ENCODE data around the gene VRTN. TPM values are rescaled to one million over a fixed set of nuclear protein-coding genes. Genes with fewer than 3 reads are reported as not detected.
A peak's percentile ranks its signal among the peaks of the same experiment; 100 is the strongest.
"Not testable (repeated sequence)": the region's sequence is repeated elsewhere in the genome, so short reads cannot be mapped to it uniquely, and the experiment has no call there.

The VRTN gene
- total RNA-seq, result not detected

DNA sequence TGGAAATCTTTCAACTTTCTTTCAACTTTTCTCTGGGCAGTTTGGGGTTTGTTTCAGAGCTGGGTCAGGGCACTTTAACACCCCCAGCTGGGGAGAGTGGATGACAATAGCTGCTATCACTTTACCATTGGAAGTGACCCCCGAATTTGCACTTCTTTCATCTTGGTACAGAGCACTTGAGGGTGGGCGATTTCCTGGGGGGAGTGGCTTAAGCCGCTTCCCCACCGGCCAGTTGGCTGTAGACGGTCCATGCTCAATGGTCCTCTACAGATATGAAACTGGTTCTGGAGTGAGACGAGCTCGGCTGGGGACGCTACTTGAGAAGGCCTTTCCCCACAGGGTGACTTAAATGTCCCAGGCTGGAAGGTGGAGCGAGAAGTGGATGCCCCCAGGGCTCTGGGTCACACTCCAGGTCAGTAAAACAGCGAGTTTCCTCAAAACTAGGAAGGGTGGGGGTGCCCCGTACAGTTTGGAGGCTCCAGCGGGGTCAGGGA is at the start of gene VRTN:
TSS of gene VRTN (plus strand) at position 231 of the 494 bp plus-strand sequence. CDS start 8,313 bp downstream, outside the sequence.
- no peak for DNase-seq

DNA sequence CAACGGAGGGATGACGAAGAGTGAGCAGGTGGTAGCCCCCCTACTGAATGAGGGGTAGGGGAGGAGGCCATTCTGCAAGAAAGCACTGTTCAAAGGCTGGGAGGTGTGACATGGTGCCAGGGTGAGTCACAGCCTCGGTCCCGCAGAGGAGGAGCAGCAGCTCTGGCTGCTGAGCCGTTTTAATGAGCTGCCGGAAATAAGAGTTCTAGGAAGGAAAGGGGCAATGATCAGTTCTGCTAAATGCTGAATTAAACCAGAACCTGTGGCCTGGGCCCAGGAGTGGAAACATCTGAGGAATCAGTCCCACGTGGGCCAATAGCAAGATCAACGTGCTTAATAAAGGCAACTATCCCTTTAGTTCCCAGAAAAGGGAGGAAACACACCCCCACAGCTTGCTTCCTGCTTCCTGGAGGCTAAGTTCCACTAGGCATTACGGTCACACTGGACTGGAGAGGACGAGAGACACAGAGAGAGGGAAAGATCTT is 49.2 kb upstream of the VRTN start:
- DNase-seq, result no peak

- DNase-seq, result no peak
Measured at GRCh38 chr14:74301594-74302151, 46.6 kb upstream of the VRTN start.

- no peak for DNase-seq
Measured at GRCh38 chr14:74302152-74302628, 46.1 kb upstream of the VRTN start.

DNA sequence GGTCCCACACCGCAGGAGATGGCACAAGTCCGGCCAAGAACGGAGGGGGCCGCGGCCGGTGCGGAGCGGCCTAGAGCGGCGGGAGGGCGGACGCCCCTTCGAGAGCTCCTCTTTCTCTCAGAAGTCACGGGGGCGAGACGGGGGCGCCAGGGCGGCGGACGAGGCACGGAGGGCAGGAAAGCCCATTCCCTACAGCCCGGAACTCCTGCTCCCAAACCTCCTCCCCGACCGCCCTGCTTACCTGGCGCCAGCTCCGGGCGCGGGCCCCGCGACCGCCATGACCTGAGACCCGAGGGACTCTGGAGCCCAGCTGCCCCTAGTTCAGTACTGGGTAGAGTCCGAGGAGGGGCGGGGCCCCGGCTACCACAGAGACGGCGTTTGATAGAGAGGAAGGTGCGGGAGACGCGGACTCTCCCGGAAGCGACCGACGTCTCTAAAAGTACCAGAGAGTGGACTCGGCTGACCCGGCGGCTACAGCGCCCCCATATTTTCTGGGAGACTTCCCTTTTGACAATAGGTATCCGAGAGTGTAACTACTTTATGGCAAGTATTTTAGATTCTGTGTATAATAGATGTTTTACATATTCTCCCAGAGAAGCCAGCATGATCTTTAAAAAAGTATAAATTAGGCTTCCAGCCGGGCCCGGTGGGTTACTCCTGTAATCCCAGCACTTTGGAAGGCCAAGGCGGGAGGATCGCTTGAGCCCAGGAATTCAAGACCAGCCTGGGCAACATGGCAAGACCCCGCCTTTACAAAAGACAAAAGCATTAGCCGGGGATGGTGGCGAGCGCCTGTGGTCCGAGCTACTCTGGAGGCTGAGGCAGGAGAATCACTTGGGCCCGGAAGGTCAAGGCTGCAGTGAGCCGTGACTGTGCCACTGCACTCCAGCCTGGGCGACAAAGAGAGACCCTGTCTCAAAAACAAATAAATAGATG is 45.4 kb upstream of the VRTN start, which contains the start of gene ABCD4:
TSS of gene ABCD4 (minus strand) at position 301 of the 936 bp plus-strand sequence. CDS start at position 279, 22 bp downstream.
- DNase-seq, result peak; percentile 91

DNA sequence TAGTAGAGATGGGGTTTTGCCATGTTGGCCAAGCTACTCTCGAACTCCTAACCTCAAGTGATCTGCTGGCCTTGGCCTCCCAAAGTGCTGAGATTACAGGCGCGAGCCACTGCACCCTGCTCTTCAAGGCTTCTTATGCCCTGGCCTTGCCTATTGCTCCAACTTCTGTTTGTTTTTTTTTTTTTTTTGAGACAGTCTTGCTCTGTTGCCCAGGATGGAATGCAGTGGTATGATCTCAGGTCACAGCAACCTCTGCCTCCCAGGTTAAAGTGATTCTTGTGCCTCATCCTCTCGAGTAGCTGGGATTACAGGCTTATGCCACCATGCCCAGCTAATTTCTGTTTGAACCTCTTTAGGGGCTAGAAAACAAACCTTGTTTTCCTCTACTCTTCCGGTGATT is 39.6 kb upstream of the VRTN start:
- DNase-seq, result no peak

- no peak for DNase-seq
Measured at GRCh38 chr14:74309125-74310022, 38.9 kb upstream of the VRTN start.

DNA sequence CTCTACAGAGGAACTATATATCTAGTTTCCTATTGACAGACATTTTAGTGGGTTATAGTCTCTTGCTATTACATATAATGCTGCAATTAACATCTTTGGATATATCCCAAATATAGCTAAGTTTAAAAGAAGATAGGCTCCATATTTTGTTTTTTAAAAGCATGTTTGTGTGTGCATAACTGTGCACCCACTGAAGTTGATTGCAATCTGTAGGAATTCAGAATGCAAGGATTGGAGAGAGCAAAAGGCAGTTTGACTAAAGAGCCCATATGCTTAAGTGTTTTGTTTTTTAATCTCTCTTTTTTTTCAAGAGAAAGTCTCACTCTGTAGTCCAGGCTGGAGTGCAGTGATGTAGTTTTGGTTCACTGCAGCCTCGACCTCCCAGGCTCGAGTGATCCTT is 36.1 kb upstream of the VRTN start:
- no peak for DNase-seq

GRCh38 chr14:74313601-74314000 is 34.7 kb upstream of the VRTN start:
- DNase-seq, result no peak

DNA sequence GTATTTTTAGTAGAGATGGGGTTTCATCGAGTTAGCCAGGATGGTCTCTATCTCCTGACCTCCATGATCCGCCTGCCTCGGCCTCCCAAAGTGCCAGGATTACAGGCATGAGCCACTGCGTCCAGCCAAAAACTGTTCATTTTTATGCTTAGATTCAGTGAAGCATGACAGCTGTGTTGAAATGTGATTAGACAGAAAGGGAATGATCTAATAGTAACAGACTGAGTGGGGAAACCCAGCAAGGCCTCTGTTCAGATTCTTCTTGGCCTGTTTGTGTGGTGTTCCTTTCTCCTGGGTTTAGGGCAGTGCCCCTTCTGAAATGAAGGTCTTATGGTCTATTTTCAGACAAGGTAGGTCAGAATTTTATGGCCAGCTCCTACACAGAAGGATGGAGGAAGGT is 33.7 kb upstream of the VRTN start:
- no peak for DNase-seq

- DNase-seq, result no peak
Measured at GRCh38 chr14:74324931-74325361, 23.3 kb upstream of the VRTN start.

DNA sequence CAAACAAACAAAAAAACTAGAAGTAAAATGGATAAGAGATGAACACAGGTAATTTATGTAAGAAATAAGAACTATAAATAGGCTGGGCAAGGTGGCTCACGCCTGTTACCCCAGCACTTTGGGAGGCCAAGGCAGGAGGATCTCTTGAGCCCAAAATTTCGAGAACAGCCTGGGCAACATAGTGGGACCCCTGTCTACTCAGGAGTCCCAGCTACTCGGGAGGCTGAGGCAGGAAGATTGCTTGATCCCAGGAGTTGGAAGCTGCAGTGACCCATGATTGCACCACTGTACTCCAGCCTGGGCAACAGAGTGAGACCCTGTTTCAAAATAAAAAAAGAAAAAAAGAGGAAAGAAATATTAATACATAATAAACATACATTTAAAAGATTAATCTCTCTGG is 22.8 kb upstream of the VRTN start:
- DNase-seq, result no peak

- no peak for DNase-seq
Measured at GRCh38 chr14:74326369-74327152, 21.7 kb upstream of the VRTN start.

- DNase-seq, result not testable (repeated sequence)
Measured at GRCh38 chr14:74329950-74330552, 18.2 kb upstream of the VRTN start.

- DNase-seq, result no peak
Measured at GRCh38 chr14:74333909-74334308, 14.4 kb upstream of the VRTN start.

GRCh38 chr14:74346341-74346740 is 1.9 kb upstream of the VRTN start:
- DNase-seq, result no peak

DNA sequence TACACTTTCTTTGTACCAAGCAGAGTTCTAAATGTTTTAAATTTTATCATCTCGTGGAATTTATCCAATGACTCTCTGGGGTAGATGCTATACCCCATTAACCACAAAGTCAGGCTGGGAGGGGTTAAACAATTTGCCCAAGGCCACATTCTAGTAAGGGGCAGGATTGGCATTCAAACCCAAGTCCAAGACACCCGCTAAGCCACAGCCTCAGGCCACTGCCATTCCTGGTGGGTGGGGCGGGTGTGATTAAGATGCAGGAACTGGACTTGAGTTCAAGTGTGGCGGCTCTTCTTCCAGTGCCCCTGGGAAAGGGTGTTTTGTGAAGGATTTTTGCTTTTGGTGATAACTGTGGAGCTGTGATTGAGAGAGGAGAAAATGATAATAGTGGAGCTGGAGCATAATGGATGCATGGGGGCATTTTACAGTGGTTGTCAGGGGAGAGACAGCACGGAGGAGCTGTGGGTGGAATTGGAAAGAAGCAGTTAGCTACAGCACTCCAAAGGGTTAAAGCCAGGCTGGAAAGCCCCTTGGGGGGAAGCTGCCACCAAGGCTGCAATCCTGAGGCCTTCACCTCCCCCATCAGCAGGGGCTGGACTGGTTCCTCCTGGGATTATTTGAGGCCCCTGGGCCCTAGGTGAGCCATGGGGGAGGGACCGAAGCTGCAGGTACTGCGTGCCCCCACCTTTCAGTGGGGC is 1.0 kb upstream of the VRTN start:
- no peak for DNase-seq

DNA sequence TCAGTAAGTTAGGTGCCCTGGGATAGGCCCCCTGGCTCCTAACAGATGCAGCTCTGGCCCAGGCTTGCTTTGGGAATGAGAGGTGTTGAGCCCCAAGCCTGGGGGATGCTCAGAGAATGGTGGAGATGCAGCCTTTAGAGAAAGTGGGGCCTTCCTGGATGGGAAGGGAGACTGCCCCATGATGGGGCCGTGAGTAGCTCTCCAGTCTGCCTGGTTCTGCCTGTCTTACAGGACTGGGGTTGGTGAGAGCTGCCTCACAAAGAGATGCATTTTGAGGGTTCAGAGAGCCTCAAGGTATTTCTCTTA is 523 bp upstream of the VRTN start:
- no peak for DNase-seq

DNA sequence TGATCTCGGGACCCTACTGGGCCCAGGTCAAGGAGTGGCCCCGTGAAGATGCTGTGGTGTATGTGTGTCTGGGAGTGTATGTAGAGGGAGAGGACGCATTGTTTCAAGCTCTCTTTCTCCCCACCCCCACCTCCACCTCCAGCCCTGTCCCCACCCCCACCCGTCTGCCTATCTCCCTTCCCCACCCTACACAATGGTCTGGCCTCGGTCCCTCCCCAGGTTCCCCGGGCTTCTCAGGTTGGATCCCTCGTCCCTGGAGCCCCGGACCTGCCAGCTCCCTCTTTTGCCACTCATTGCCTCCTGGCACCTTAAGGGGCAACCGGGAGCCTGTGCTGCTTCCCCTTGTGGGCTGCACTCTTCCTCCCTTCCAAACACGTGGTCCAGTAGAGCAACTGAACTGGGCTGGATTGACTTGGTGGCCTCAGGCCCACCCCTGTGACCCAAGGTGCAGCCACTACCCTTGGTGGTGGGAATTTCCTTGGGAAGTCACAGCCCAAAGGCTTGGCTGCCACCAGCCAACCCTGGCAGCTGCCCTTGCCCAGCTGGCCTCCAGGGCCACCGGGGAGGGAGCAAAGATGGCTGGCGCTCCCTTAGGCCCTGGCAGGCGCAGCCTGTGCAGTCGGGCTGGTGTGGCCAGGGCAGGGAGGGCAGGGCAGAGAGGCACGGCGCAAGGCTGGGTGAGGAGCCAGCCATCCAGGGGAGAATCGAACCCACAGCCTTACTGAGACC is 628 bp downstream of the VRTN start:
- no peak for DNase-seq

DNA sequence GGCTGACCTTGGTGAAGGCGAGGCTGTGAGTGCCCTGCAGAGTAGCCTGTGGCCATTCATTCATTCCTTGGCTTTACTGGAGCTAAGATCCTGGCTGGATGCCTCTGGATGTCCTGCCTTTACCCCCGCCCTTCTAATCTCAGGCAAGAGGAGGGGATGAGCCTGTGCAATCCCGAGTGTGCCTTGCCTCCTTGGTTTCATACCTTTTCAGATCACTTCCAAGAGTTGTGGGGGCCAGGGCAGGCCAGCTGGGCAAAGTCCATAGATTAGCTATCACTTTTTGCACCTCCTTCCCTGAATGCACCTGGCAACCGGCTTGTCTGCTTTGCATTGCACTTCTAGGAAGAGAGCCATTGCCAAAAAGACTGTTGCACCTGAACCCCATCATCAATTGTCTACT is 1.5 kb downstream of the VRTN start:
- no peak for DNase-seq

Data from occipital lobe (tissue), 2 donors.